Upper lobe of left lung (tissue), 6 donors: ENCODE data around the gene HYCC2. TPM values are rescaled to one million over a fixed set of nuclear protein-coding genes. Genes with fewer than 3 reads are reported as not detected.
A peak's percentile ranks its signal among the peaks of the same experiment; 100 is the strongest.

Experiments used
- ATAC-seq, 2 donors: fragments of 200-7000 bp; cut with Tn5 transposase; one replicate each; pipeline ENCODE4 v1.9.1; 2022; ENCODE audit warnings: mild to moderate bottlenecking in 2 of 2, moderate library complexity in 2 of 2; ENCODE audit not compliant: low FRiP score in 2 of 2
- DNase-seq, 2 donors: peaks; one replicate each; pipeline ENCODE4 v3.0.0-alpha.2; 2019 to 2020
- H3K27ac ChIP-seq, 4 donors: fragments of 200-600 bp; sonication (generic); one replicate each; pipeline ENCODE4 v1.5.1; 2016 to 2019
- H3K27me3 ChIP-seq, 4 donors: fragments of 200-600 bp; sonication (generic); one replicate each; pipeline ENCODE4 v1.5.1; 2017 to 2019
- H3K36me3 ChIP-seq, 4 donors: fragments of 200-600 bp; sonication (generic); one replicate each; pipeline ENCODE4 v1.5.1; 2016 to 2019
- H3K4me1 ChIP-seq, 4 donors: fragments of 200-600 bp; sonication (generic); one replicate each; pipeline ENCODE4 v1.5.1; 2018 to 2019
- H3K4me3 ChIP-seq, 4 donors: fragments of 200-600 bp; sonication (generic); one replicate each; pipeline ENCODE4 v1.5.1; 2017 to 2019; ENCODE audit warnings: mild to moderate bottlenecking in 2 of 4, moderate library complexity in 1 of 4
- H3K9me3 ChIP-seq, 4 donors: fragments of 200-600 bp; sonication (generic); one replicate each; pipeline ENCODE4 v1.5.1; 2018 to 2019
- CTCF ChIP-seq, 6 experiments: fragments of 450-650 bp in 4 of 6; fragments of 200-600 bp in 2 of 6; sonication (generic) in 2 of 6; IDR thresholded peaks; one replicate each; pipeline ENCODE4 v1.5.1; 2016 to 2019; ENCODE audit warnings: antibody characterized with exemption in 6 of 6
- EP300 ChIP-seq, 4 donors: sonication (generic); formaldehyde crosslinking; IDR thresholded peaks; one replicate each; pipeline ENCODE4 v1.5.1; 2017; ENCODE audit warnings: antibody characterized with exemption in 4 of 4, control low read depth in 2 of 4
- POLR2A ChIP-seq, 4 donors: fragments of 450-650 bp; IDR thresholded peaks; one replicate each; pipeline ENCODE4 v1.5.1; 2016 to 2017; ENCODE audit warnings: antibody characterized with exemption in 4 of 4, mild to moderate bottlenecking in 2 of 4
- POLR2AphosphoS5 ChIP-seq, 2 donors: sonication (generic); formaldehyde crosslinking; IDR thresholded peaks; one replicate each; pipeline ENCODE4 v1.5.1; 2017; ENCODE audit warnings: antibody characterized with exemption in 2 of 2
- WGBS, 2 donors: methylation state at CpG; one replicate each; pipeline ENCODE4 v1.1.5; 2017 to 2018; 5-methylcytosine and 5-hydroxymethylcytosine counted together
- total RNA-seq, 6 donors: library from RNA; depleted of rRNA in 4 of 6; stranded (reverse); fragments of >200 nt in 4 of 6; gene quantifications; one replicate each; pipeline versions ENCODE4 v1.1.0 to v1.2.1, GENCODE V29; 2016 to 2021
- donor health status: DM: no; HTN: no; CAD: no; lungs with moderate emphysema.
- donor health status: DM: no; HTN: yes; CAD: no; lungs with severe emphysema.

The HYCC2 gene
- total RNA-seq, 6 donors from 2014 or later, result 15.1 to 39.3 (median 26.8) TPM

- peak; percentile 64 to 69 for ATAC-seq
- peaks cover 16 to 34% (median 30%) of the 10 kb centered on the region in 4 donors for H3K4me1 ChIP-seq
- 0% methylated on average over 22 of the region's 22 CpGs for WGBS, 2 donors
Observed at GRCh38 chr2:201116959-201117734, 45.7 kb upstream of the HYCC2 start.

GRCh38 chr2:201116115-201116958, 44.9 kb upstream of the HYCC2 start, which contains the start of gene CFLAR:
TSS of gene CFLAR (plus strand) at chr2:201116164. CDS start at chr2:201129866, 13,702 bp downstream.
- ATAC-seq, result peak; percentile 74 to 75
- WGBS, 2 donors, result 0 to 1% methylated on average over 28 to 55 of the region's 75 CpGs
- peak; percentile 84 to 94 for DNase-seq
- peak in 3 of 4 donors; percentile 46 to 87 (median 64) for TF ChIP-seq EP300 (IDR thresholded peaks at IDR 0.05)
- TF ChIP-seq POLR2A (IDR thresholded peaks at IDR 0.05), result peak; percentile 33 to 87 (median 64)
- peak; percentile 73 to 76 for TF ChIP-seq POLR2AphosphoS5 (IDR thresholded peaks at IDR 0.05)
- TF ChIP-seq CTCF (IDR thresholded peaks at IDR 0.05), result peak in 2 of 6 experiments; percentile 11 to 23
- H3K4me1 ChIP-seq, result peaks cover 8 to 26% (median 22%) of the 10 kb centered on the region in 4 donors
- no peaks in the 10 kb centered on the region for H3K27me3 ChIP-seq
- H3K4me3 ChIP-seq, result peak within 1 kb of the TSS; percentile 45 to 90 (median 70)
- no peaks in the 10 kb centered on the region for H3K36me3 ChIP-seq
- no peaks in the 10 kb centered on the region for H3K9me3 ChIP-seq
- H3K27ac ChIP-seq, result peak within 1 kb of the TSS; percentile 99 to 100 (median 100)

More at GRCh38 chr2:201116959-201117734, 45.7 kb upstream of the HYCC2 start:
- Histone ChIP-seq H3K27me3 (no peaks in the 10 kb centered on the region), H3K36me3 (peaks cover 0 to 7% (median 0%) of the 10 kb centered on the region in 4 donors), H3K9me3 (no peaks in the 10 kb centered on the region), H3K27ac (peak overlapping the region; percentile 99 to 100 (median 100)), H3K4me3 (peak overlapping the region; percentile 67 to 90 (median 72))
- TF ChIP-seq EP300 (IDR thresholded peaks at IDR 0.05) (peak in 2 of 4 donors; percentile 1 to 9), POLR2A (IDR thresholded peaks at IDR 0.05) (peak in 3 of 4 donors; percentile 52 to 73 (median 58)), POLR2AphosphoS5 (IDR thresholded peaks at IDR 0.05) (peak; percentile 33 to 52), CTCF (IDR thresholded peaks at IDR 0.05) (peak in 5 of 6 experiments; percentile 37 to 74 (median 54))
- peak in 1 of 2 donors; percentile 82 for DNase-seq

GRCh38 chr2:201114846-201115245, 43.4 kb upstream of the HYCC2 start:
- Histone ChIP-seq H3K27ac (peak overlapping the region; percentile 99 to 100 (median 100)), H3K27me3 (no peaks in the 10 kb centered on the region), H3K4me1 (peaks cover 6 to 19% (median 17%) of the 10 kb centered on the region in 4 donors), H3K36me3 (no peaks in the 10 kb centered on the region), H3K4me3 (peak overlapping the region in 2 of 4 donors; percentile 73 to 90), H3K9me3 (no peaks in the 10 kb centered on the region)
- ATAC-seq (no peak), DNase-seq (no peak)
- TF ChIP-seq EP300 (IDR thresholded peaks at IDR 0.05), result no peak
- no peak for TF ChIP-seq CTCF (IDR thresholded peaks at IDR 0.05)
- no peak for TF ChIP-seq POLR2AphosphoS5 (IDR thresholded peaks at IDR 0.05)
- TF ChIP-seq POLR2A (IDR thresholded peaks at IDR 0.05), result no peak

GRCh38 chr2:201114350-201114749, 42.9 kb upstream of the HYCC2 start:
- TF ChIP-seq CTCF (IDR thresholded peaks at IDR 0.05), result no peak
- TF ChIP-seq POLR2A (IDR thresholded peaks at IDR 0.05), result no peak
- no peak for TF ChIP-seq EP300 (IDR thresholded peaks at IDR 0.05)
- no peak for TF ChIP-seq POLR2AphosphoS5 (IDR thresholded peaks at IDR 0.05)
- Histone ChIP-seq H3K9me3 (no peaks in the 10 kb centered on the region), H3K27me3 (no peaks in the 10 kb centered on the region), H3K36me3 (no peaks in the 10 kb centered on the region), H3K27ac (peak overlapping the region; percentile 99 to 100 (median 100)), H3K4me1 (peaks cover 6 to 19% (median 17%) of the 10 kb centered on the region in 4 donors), H3K4me3 (peak overlapping the region in 2 of 4 donors; percentile 73 to 90)
- ATAC-seq, result no peak
- DNase-seq, result no peak
- 85 to 90% methylated on average over 4 of the region's 4 CpGs for WGBS, 2 donors
